Activated gamma-delta T cell treated with Interleukin-2 at 50 U/mL for 16 hours (primary cell): ENCODE measurements around the gene BHLHA15.

Source experiments
- DNase-seq: peaks from one replicate; pipeline ENCODE4 v3.0.0-alpha.2; 2020

The BHLHA15 gene

DNA sequence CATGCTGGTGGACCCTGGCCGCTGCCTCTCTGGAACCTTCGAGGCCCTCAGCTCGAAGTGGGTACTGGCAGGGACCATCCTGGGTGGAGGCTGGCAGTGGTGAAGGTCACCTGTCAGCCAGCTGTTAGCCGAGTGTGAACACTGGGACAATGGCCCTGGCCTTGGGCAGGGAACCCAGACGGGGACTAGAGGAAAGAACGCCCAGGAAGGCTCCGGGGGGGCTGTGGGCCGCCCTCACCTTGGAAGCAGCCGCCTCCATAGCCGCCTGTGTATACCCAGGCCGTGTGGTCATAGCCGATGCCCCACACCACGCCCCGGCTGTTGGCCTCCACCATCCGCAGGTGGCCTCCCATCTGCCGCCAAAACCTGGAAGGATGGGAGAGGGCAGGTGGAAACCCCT is 17.6 kb downstream of the BHLHA15 start:
- no peak for DNase-seq

- DNase-seq = no peak
Observed at GRCh38 chr7:98229441-98229840, 18.2 kb downstream of the BHLHA15 start.

- DNase-seq = no peak
Observed at GRCh38 chr7:98229991-98230745, 18.9 kb downstream of the BHLHA15 start.

GRCh38 chr7:98230746-98231471 is 19.7 kb downstream of the BHLHA15 start:
- DNase-seq = no peak

GRCh38 chr7:98231493-98232262 is 20.4 kb downstream of the BHLHA15 start:
- DNase-seq = no peak

- DNase-seq = no peak
Observed at GRCh38 chr7:98232263-98232585, 21.0 kb downstream of the BHLHA15 start.

DNA sequence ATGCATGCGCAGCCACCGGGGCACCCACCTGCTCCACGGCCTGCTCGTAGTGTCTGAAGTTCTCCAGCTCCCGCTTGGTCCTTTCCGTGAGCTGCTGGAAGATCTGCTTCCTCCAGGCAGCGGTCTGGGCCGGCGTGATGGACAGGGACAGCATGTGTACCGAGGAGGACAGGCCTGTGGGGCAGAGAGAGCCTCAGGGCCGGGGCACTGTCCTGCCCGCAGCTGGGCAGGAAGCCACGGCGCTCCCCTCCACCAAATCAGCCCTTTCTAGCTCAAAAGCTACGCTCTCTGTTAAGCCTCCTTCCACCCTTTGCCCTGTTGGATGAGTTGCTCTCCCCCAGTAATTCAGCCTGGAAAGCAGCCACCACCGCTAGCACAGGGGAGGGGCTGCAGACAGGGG is 21.6 kb downstream of the BHLHA15 start:
- DNase-seq = no peak

DNA sequence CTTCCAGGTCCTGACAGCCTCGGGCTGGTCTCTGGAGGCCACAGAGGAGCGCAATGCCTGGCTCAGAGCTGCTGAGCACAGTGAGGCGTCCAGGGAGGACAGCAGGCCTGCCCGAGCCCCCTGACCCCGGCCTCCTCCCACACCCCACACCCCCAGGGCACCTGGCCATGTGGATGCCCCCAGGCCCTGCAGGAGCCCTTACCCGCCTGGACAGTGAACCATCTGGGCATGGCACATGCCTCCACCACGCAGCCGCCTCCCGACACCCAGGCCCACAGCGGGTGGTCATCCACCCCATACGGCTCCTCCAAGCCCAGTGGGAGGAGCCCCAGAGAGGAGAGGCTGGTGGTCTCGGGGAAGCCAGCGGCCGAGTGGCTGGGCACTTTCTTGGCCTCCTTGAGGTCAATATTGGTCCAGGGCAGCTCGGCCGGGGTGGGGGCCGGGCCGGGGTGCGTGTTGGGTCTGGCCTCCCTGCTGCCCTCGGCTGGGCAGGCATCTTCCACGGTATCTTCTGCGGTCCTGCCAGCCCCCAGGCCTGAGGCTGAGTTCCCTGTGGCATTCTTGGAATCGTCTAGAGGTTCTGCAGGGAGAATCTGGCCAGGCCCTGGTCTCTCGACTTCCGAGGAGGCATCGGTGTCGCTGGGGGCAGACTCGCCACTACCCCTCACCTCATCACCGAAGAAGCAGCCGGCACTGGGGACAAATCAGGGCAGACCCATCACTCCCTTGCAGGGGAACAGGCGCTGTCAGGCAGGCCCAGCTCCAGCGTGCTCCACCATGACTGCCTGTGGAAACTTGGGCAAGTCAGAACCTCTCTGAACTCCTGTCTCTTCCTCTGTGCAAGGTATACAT is 22.2 kb downstream of the BHLHA15 start:
- DNase-seq = no peak

DNA sequence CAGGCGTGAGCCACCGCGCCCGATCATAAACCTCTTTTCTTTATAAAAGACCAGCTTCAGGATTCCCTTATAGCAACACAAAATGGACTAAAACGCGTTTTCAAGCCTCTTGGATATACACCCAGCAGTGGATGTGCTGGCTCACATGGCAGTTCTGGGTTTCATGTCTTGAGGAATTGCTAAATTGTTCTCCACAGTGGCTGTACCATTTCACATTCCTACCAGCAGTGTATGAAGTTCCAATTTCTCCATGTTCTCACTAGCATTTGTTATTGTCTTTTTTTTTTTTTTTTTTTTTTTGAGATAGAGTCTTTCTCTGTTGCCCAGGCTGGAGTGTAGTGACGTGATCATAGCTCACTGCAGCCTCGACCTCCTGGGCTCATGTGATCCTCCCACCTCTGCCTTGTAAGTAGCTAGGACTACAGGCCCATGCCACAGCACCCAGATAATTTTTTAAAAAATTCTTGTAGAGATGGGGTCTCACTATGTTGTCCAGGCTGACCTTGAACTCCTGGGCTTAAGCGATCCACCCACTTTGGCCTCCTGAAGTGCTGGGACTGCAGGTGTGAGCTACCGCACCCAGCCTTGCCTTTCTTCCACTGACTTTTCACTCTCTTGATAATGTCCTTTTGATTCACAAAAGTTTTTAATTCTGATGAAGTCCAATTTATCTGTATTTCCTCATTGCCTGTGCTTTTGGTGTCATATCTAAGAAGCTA is 23.3 kb downstream of the BHLHA15 start:
- no peak for DNase-seq

- DNase-seq = no peak
Observed at GRCh38 chr7:98235901-98236300, 24.7 kb downstream of the BHLHA15 start.

DNA sequence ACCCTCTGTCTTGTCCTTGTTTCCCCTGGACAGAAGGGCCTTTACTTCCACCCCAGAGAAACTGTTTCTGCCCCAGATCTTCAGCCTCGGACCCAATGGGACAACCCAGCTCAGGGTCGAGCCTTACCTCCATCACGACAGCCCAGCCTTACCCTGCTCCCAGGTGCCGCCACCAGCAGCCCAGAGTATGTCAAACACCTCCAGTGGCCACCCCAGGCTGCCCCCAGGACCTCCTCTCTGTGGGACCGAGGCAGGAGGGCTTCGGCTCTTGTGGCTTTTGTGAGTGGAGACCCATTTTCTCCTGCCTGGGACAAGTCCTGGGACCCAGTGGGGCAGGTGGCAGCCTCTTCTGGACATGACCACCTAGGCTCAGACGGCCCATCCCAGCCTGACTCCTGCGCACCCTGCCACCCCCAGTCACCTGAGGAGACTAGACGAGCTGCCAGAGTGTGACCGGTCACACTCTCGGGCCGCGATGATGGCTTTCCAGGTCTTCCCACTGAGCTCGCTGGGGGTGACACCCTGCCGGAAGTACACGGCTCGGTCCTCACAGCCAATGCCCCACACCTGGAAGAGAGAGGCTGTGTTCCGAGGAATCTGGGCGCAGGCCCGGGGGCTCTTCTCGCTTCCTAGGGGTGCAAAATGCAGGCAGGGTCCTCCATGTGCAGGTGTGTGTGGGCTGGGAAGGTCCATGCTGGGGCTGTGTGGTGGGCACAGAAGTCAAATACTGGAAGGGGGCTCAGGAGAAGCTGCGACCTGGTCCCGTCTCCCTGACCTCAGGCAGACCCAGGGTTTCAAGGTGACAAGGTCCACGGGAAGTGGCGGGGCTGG is 25.3 kb downstream of the BHLHA15 start:
- DNase-seq = no peak

GRCh38 chr7:98238076-98238475 is 26.8 kb downstream of the BHLHA15 start:
- DNase-seq = no peak

DNA sequence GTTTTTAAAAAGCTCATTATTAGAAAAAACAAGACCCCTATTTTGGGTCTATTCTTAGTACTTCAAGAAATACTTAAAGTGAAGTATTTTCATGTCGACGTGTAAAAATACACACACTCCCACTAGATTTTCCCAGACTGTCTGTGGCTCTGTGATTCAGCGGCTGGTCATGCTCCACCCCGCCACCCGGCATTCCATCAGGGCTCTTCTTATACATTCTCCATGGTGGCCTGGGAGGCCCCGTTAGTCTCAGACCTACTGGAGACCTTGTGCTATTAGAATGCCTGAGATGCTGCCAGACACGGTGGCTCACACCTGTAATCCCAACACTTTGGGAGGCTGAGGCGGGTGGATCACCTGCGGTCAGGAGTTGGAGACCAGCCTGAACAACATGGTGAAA is 27.7 kb downstream of the BHLHA15 start:
- no peak for DNase-seq

DNA sequence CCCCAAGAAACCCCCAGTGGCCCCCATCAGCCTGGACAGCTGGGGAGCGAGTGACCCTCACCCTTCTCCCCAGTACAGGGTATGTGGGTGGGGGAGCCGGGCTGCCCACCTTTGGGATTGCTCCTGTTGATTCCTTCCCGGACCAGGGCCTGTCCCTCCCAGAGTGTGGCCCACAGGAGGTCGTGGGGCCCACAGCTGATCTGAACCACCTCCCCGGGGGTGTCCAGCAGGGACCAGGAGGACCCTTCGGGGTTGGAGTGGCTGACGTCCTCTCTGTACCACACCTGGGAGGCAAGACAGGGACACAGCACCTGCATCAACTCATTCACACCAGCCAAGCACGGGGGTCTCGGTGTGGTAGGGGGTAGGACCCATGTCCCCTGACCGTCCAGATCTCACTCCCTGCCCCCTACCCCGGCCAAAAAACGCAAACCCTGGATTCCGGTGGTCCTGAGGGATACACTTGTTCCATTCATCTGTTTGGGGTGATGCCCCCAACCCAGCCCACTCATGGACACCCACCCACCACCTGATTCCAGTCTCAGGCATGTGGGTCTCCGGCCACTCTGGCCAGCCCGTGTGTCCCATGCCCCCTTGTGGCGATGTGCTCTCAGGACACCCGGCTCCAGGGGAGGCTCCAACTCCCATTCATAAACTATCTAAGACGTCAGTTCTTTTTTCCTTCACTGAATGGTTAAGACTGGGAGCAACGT is 29.9 kb downstream of the BHLHA15 start:
- no peak for DNase-seq

- DNase-seq = no peak
Observed at GRCh38 chr7:98241674-98242241, 30.5 kb downstream of the BHLHA15 start.

DNA sequence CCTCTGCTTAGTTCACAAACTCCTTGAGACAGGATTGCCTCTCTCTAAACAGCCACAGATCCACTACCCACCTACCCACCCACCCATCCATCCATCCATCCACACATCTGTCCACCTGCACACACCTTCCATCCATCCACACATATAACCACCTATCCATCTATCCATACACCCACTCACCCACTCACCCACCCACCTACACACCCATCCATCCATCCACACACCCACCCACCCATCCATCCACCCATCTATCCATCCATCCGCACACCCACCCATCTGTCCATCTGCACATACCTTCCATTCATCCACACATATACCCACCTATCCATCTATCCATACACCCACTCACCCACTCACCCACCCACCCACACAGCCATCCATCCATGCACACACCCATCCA is 31.1 kb downstream of the BHLHA15 start:
- DNase-seq = no peak

DNA sequence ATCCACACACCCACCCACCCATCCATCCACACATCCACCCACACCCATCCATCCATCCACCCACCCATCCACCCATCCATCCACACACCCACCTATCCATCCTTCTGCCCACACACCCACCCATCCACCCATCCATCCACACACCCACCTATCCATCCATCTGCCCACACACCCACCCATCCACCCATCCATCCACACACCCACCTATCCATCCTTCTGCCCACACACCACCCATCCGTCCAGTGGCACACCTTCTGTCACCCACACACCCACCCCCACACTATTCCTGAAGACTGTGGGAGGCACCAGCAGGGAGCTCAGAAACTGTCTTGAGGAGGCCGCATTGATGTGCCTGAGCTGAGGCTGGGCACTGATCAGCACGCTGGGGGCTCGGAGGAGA is 31.7 kb downstream of the BHLHA15 start:
- no peak for DNase-seq

DNA sequence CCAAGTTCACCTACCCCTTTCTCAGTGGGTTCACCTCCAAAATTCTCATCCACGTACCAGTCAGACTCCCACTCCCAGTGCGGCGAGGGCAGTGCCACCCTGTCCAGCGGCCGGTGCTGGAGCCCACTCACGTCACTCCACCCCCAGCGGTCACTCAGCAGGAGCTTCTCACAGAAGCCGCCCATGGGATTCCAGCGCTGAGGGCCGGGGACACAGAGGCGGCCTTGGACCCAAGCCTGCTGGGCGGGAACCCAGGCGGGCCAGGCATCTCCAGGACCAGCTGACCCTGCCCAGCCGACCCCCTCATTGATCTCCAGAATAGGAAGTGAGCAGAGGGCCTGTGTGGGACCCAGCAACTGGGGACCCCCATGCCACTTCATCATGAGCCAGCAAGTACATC is 33.6 kb downstream of the BHLHA15 start:
- no peak for DNase-seq

DNA sequence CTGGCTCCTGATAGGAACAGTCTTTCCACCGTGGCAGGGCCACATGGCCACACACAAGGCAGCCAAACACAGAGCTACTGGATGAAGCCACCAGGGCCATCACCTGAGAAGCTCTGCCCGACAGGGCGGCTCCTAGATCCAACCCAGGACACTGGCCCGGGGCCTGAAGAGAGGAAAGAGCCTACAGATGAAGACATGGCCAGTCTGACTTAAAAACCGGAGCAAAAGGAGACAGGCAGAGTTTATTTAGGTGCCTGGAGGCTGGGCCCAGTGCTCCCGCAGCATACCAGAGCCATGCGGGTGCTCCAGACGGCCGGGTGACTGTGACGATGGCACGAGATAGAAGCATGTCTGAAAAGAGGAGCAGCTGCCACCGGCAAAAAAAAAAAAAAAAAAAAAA is 36.9 kb downstream of the BHLHA15 start:
- DNase-seq = no peak

DNA sequence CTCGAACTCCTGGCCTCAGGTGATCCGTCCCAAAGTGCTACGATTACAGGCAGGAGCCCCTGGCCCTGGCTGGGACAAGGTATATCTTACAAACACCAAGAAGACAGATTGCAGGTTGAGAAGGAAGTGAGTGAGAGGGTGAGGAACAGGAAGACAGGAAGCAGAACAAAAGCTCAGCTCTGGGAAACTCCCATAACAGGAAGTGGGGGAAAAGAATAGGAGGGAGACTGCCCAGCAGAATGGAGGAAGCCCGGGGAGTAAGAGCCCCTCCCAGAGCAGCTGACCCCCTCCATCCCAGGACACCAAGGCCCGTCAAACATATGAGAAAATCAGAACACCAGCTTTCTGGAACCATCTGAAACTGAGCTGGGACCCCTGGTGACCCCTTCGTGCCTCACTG is 37.9 kb downstream of the BHLHA15 start:
- DNase-seq = no peak
